ENCODE measurements around the gene FXYD5.
A peak's percentile ranks its signal among the peaks of the same experiment; 100 is the strongest.
"Not testable (repeated sequence)": the region's sequence is repeated elsewhere in the genome, so short reads cannot be mapped to it uniquely, and the experiment has no call there.

Gene FXYD5

GRCh38 chr19:35136977-35137702, 17.4 kb upstream of the FXYD5 start:
- no peak for DNase-seq (ENCODE audit: low read depth in 2 of 3, low spot score in 2 of 3)

GRCh38 chr19:35138305-35138892, 16.1 kb upstream of the FXYD5 start, which contains the start of gene FXYD1:
Gene FXYD1, plus strand, starts transcription at chr19:35138824. Its CDS starts 1,256 bp downstream, at chr19:35140080.
- DNase-seq (ENCODE audit: low read depth in 2 of 3, low spot score in 2 of 3), result no peak

GRCh38 chr19:35140207-35140961, 14.2 kb upstream of the FXYD5 start:
- DNase-seq (ENCODE audit: low read depth in 2 of 3, low spot score in 2 of 3), result no peak

GRCh38 chr19:35140962-35141836, 13.3 kb upstream of the FXYD5 start:
- peak; percentile 85 to 96 (median 90) for DNase-seq (ENCODE audit: low read depth in 2 of 3, low spot score in 2 of 3)

GRCh38 chr19:35141837-35142605, 12.5 kb upstream of the FXYD5 start:
- DNase-seq (ENCODE audit: low read depth in 2 of 3, low spot score in 2 of 3), result no peak

- DNase-seq (ENCODE audit: low read depth in 2 of 3, low spot score in 2 of 3), result peak in 2 of 3 experiments; percentile 27 to 60
Observed at GRCh38 chr19:35142606-35143230, 11.8 kb upstream of the FXYD5 start.

- DNase-seq (ENCODE audit: low read depth in 2 of 3, low spot score in 2 of 3), result no peak
Observed at GRCh38 chr19:35143231-35143715, 11.3 kb upstream of the FXYD5 start, which contains the start of gene FXYD7. Gene FXYD7, plus strand, starts transcription at chr19:35143255. Its CDS starts 79 bp downstream, at chr19:35143334.

GRCh38 chr19:35143818-35144217, 10.7 kb upstream of the FXYD5 start:
- no peak for DNase-seq (ENCODE audit: low read depth in 2 of 3, low spot score in 2 of 3)

- no peak for DNase-seq (ENCODE audit: low read depth in 2 of 3, low spot score in 2 of 3)
Observed at GRCh38 chr19:35144259-35144599, 10.3 kb upstream of the FXYD5 start.

- DNase-seq (ENCODE audit: low read depth in 2 of 3, low spot score in 2 of 3), result no peak
Observed at GRCh38 chr19:35144600-35145436, 9.7 kb upstream of the FXYD5 start.

- no peak for DNase-seq (ENCODE audit: low read depth in 2 of 3, low spot score in 2 of 3)
Observed at GRCh38 chr19:35146746-35147459, 7.6 kb upstream of the FXYD5 start.

- no peak for DNase-seq (ENCODE audit: low read depth in 2 of 3, low spot score in 2 of 3)
Observed at GRCh38 chr19:35149463-35149862, 5.1 kb upstream of the FXYD5 start.

- no peak for DNase-seq (ENCODE audit: low read depth in 2 of 3, low spot score in 2 of 3)
Observed at GRCh38 chr19:35150445-35150844, 4.1 kb upstream of the FXYD5 start.

GRCh38 chr19:35151273-35152065, 3.1 kb upstream of the FXYD5 start:
- DNase-seq (ENCODE audit: low read depth in 2 of 3, low spot score in 2 of 3), result no peak

- DNase-seq (ENCODE audit: low read depth in 2 of 3, low spot score in 2 of 3), result not testable (repeated sequence)
Observed at GRCh38 chr19:35153129-35153522, 1.4 kb upstream of the FXYD5 start.

- DNase-seq (ENCODE audit: low read depth in 2 of 3, low spot score in 2 of 3), result peak; percentile 60 to 62 (median 62)
Observed at GRCh38 chr19:35153701-35154524, 622 bp upstream of the FXYD5 start.

Measured in activated CD8-positive, alpha-beta memory T cell treated with anti-CD3 and anti-CD28 coated beads for 48 hours (primary cell).